CD1c-positive myeloid dendritic cell (primary cell): ENCODE results near the gene SCN9A.
"Not testable (repeated sequence)": the region's sequence is repeated elsewhere in the genome, so short reads cannot be mapped to it uniquely, and the experiment has no call there.

Source experiments
- DNase-seq: peaks from one replicate; pipeline ENCODE4 v3.0.0-alpha.2; 2016; ENCODE audit errors: extremely low spot score

SCN9A gene

DNA sequence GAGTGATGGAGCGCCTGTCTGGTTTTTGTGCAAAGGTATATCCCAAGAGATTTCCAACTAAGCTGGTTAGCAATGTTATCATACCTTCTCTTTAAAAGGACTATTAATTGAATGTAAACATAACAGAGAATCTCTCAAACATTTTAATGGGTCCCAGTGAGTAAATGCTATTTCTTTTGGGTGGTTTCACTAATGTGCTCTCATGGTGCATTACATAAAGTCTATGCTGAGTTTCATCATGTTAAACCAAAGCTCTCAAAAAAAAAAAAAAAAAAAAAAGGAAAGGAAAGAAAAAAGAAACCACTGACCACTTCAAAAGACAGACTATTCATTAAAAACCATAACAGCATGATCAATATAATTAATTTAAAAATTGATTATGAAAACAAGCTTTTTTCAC, 128.8 kb downstream of the SCN9A start:
- DNase-seq: no peak

GRCh38 chr2:166242309-166242708, 133.4 kb downstream of the SCN9A start:
- no peak for DNase-seq

DNA sequence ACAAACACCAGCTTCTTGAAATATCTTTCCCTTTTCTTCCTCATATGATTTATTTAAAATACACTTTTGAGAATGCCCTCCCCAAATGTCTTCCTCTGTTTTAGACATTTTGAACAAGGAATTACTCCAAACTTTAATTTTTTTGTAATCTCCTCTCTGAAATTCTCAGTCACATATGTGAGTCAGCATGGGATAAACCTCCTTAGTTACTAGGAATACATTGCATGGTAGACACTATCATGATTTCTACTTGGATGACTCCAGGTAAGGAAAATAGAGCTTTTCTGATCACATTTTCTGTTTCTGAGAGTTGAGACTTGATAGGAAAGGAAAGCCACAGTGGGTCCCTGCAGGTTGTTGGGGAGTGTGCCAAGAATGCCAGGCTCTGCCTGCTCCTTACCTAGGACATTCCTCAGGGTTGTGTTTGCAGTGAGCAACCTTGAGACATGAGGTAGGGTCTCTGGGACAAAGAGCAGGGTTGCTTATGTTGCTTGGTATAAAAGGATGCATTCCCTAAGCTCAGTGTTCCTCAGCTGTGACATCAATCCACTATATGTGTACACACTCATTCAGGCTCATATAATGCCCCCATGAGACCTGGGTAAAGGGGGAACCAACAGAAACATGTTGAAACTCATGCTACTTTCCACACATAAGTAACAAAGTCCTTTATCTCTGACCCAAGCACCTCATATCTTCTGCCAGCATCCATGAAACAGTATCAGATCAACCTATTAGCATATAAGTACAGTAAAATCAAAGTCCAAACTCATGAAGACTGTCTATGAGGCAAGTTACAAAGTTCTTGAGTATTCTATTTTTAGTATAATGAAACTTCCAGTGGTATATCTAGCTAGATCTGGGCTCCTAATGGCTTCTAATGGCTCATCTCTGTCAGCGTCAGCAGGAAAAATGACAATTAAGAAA, 135.1 kb downstream of the SCN9A start:
- no peak for DNase-seq

- no peak for DNase-seq
Observed at GRCh38 chr2:166239548-166239947, 136.2 kb downstream of the SCN9A start.

DNA sequence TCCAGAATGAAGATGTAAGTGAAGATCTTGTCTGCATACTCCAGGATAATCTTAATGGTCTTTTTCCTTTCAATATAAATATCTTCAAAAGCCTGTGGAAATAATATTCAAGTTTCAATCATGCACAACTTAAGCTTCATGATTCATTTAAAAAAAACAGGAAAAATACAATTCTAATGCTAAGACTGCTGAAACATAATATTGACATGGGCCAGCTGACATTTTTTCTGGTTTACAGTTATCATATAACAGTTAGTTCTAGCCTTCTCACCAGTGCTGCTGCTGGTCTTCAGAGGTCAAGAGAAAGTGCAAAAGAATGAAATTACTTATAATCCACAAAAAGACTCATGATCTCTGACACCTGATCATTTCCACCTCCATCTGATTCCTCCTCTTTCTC, 137.6 kb downstream of the SCN9A start:
- no peak for DNase-seq

GRCh38 chr2:166234112-166234846, 141.5 kb downstream of the SCN9A start:
- no peak for DNase-seq

GRCh38 chr2:166233244-166233643, 142.5 kb downstream of the SCN9A start:
- no peak for DNase-seq

- no peak for DNase-seq
Observed at GRCh38 chr2:166230724-166231070, 145.0 kb downstream of the SCN9A start.

DNA sequence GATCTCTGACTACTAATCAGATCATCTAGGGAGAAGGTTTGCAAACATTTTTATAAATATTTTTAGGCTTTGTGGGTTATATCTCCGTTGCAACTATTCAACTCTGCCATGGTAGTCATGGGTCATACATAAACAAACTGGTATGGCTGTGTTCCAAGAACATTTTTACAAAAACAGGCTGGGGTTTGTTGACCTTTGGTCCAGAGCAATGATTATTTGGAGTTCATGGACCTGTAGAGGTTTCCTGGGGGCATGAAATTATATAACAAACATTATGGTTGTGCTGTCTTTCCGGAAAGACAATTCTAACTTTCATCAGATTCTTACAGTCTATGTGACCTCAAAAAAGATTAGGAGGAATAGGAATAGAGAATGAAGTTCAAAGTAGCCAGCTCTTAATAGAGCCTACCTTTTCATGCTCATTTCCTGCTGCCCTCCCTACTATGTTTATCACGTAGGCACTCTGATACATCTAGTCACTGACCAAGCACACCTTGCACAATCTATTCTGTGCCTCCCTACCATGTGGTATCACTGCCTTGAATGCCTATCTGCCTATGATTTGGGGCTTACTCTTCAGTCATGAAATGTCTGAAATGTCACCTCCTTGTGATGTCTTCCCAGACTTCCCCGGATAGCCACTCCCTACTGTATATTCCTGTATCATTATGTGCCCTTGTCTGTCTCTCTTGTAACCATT, 145.6 kb downstream of the SCN9A start:
- no peak for DNase-seq

GRCh38 chr2:166229678-166230023, 146.1 kb downstream of the SCN9A start:
- no peak for DNase-seq

GRCh38 chr2:166224197-166224596, 151.5 kb downstream of the SCN9A start:
- no peak for DNase-seq

- DNase-seq: no peak
Observed at GRCh38 chr2:166223298-166223697, 152.4 kb downstream of the SCN9A start.

DNA sequence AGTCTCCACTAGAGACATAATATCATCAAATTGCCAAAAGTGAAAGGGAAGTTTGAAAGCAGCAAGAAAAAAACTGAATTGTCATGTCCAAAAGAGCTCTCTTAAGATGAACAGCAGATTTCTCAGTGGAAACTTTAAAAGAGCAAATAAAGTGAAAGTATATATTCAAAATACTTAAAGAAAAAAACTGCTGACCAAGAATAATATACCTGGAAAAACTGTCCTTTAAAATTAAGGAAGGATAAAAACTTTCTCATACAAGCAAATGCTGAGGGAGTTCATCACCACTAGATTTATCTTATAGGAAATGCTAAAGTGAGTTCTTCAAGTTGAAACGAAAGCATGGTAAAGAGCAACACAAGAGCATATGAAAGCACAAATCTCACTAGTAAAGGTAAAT, 164.7 kb downstream of the SCN9A start:
- no peak for DNase-seq

- not testable (repeated sequence) for DNase-seq
Observed at GRCh38 chr2:166209944-166210343, 165.8 kb downstream of the SCN9A start.

- DNase-seq: not testable (repeated sequence)
Observed at GRCh38 chr2:166209367-166209766, 166.4 kb downstream of the SCN9A start.

GRCh38 chr2:166206153-166206552, 169.6 kb downstream of the SCN9A start:
- DNase-seq: not testable (repeated sequence)

GRCh38 chr2:166202778-166203177, 173.0 kb downstream of the SCN9A start:
- no peak for DNase-seq

- no peak for DNase-seq
Observed at GRCh38 chr2:166197446-166197845, 178.3 kb downstream of the SCN9A start.

- no peak for DNase-seq
Observed at GRCh38 chr2:166193407-166193806, 182.3 kb downstream of the SCN9A start.

- DNase-seq: no peak
Observed at GRCh38 chr2:166188084-166188483, 187.7 kb downstream of the SCN9A start.

- DNase-seq: no peak
Observed at GRCh38 chr2:166184789-166185188, 191.0 kb downstream of the SCN9A start.

DNA sequence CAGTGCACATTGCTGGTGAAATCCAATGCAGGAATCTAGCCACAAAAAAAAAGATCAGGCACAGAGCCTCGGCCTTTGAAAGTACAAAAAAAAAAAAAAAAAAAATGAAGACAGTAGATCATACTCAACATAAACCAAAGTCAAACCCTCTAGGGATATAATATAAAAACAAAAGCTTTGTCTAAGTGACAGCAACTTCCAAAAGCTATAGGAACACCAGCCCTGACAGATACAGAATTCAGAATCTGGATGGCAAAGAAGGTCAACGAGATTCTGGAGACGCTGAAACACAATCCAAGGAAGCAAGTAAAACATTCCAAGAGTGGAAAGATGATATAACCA, 194.0 kb downstream of the SCN9A start:
- DNase-seq: no peak
